OCI-LY7 (cell line): ENCODE measurements around the gene LRRN3. TPM values are rescaled to one million over a fixed set of nuclear protein-coding genes. Genes with fewer than 3 reads are reported as not detected.

ENCODE experiments used
- BruUV-seq: library from RNA; stranded (reverse); fragments of 400-500 nt; replicated peaks from 2 replicates; lab custom pipeline; 2021; lab: Mats Ljungman, UMichigan
- CTCF ChIA-PET: fragments of 300-600 bp; sonication (Branson Sonifier 250); formaldehyde crosslinking; loops from one replicate; lab custom pipeline; 2022; ENCODE audit warnings: antibody characterized with exemption; ENCODE audit not compliant: unreplicated experiment; lab: Charles Lee
- POLR2A ChIA-PET: fragments of 300-600 bp; sonication (Branson Sonifier 250); formaldehyde crosslinking; loops from one replicate; lab custom pipeline; 2022; ENCODE audit warnings: antibody characterized with exemption; lab: Charles Lee
- DNase-seq: peaks from one replicate; pipeline ENCODE4 v3.0.0-alpha.2; 2015; ENCODE audit warnings: low spot score
- H2AFZ ChIP-seq: fragments of 200-600 bp; sonication (generic), shearing (Covaris generic); 2 replicates; pipeline ENCODE4 v1.6.1; 2014; ENCODE audit warnings: mild to moderate bottlenecking, antibody characterized with exemption, low read length, moderate library complexity
- H3K27ac ChIP-seq: fragments of 200-600 bp; sonication (generic); 2 replicates; pipeline ENCODE4 v1.5.1; 2014; ENCODE audit warnings: mixed run types, low read depth, mild to moderate bottlenecking, moderate library complexity, low read length, inconsistent platforms; ENCODE audit not compliant: poor library complexity, severe bottlenecking
- H3K36me3 ChIP-seq: fragments of 200-600 bp; sonication (generic); 2 replicates; pipeline ENCODE4 v1.6.1; 2014; ENCODE audit warnings: mild to moderate bottlenecking, antibody characterized with exemption, low read length, moderate library complexity, mixed read lengths; ENCODE audit not compliant: insufficient read depth
- H3K4me1 ChIP-seq: fragments of 200-600 bp; sonication (generic); 2 replicates; pipeline ENCODE4 v1.5.1; 2014; ENCODE audit warnings: mild to moderate bottlenecking, low read length; ENCODE audit not compliant: insufficient read depth, poor library complexity, severe bottlenecking
- H3K4me2 ChIP-seq: fragments of 200-600 bp; sonication (generic); 2 replicates; pipeline ENCODE4 v1.6.1; 2014; ENCODE audit warnings: mild to moderate bottlenecking, low read length
- H3K4me3 ChIP-seq: fragments of 200-600 bp; sonication (generic); 2 replicates; pipeline ENCODE4 v1.5.1; 2014; ENCODE audit warnings: mild to moderate bottlenecking, low read depth, low read length; ENCODE audit not compliant: poor library complexity, severe bottlenecking
- H3K79me2 ChIP-seq: fragments of 200-600 bp; sonication (generic); 2 replicates; pipeline ENCODE4 v1.6.1; 2016; ENCODE audit warnings: low read depth, mild to moderate bottlenecking, low read length, moderate library complexity, mixed read lengths; ENCODE audit not compliant: insufficient read depth
- H3K9me2 ChIP-seq: fragments of 200-600 bp; sonication (generic); 2 replicates; pipeline ENCODE4 v1.6.1; 2016; ENCODE audit warnings: mild to moderate bottlenecking, low read length, mixed read lengths; ENCODE audit not compliant: insufficient read depth
- H3K9me3 ChIP-seq: fragments of 200-600 bp; sonication (generic); 2 replicates; pipeline ENCODE4 v1.6.1; 2014; ENCODE audit warnings: mild to moderate bottlenecking, mixed run types, low read length, mixed read lengths
- H4K20me1 ChIP-seq: fragments of 200-600 bp; sonication (generic); 2 replicates; pipeline ENCODE4 v1.6.1; 2014; ENCODE audit warnings: mild to moderate bottlenecking, antibody characterized with exemption, low read length, moderate library complexity, mixed read lengths; ENCODE audit not compliant: insufficient read depth
- EZH2phosphoT487 ChIP-seq: fragments of 200-600 bp; sonication (generic); IDR thresholded peaks from 2 replicates; pipeline ENCODE4 v1.6.1; 2018; ENCODE audit warnings: low read depth, borderline replicate concordance, mild to moderate bottlenecking, mixed run types, antibody characterized with exemption, low read length, moderate library complexity, mixed read lengths
- intact Hi-C: fragments of 100-400 bp; cut with micrococcal nuclease; formaldehyde crosslinking; loops from one replicate; pipeline ENCODE4 v1.10.0; 2022; ENCODE audit not compliant: unreplicated experiment
- total RNA-seq, 2 experiments: library from RNA; depleted of rRNA in 1 of 2; stranded (reverse); fragments of >200 nt in 1 of 2; shearing (Covaris generic) in 1 of 2; gene quantifications; 2 replicates each; pipeline ENCODE4 v1.2.3, GENCODE V29; 2014 to 2022
- TF ChIP-seq, protein P1 (sequence below): fragments of 200-600 bp; sonication (generic); conservative IDR thresholded peaks from 2 replicates; pipeline ENCODE4 v1.5.1; 2014; ENCODE audit warnings: mild to moderate bottlenecking, antibody characterized with exemption, low read length, moderate library complexity, mixed read lengths

Gene LRRN3
- total RNA-seq, 2 experiments from 2014 or later = not detected

GRCh38 chr7:111074748-111075146, 16.2 kb upstream of the LRRN3 start:
- CTCF ChIA-PET = no interaction called here
- H3K27ac ChIP-seq = no peak overlapping the region
- H2AFZ ChIP-seq = no peak overlapping the region
- H3K4me3 ChIP-seq = no peak overlapping the region
- H3K4me2 ChIP-seq = no peak overlapping the region
- H3K9me3 ChIP-seq = no peaks in the 10 kb centered on the region
- H3K4me1 ChIP-seq = no peaks in the 10 kb centered on the region
- no peaks in the 10 kb centered on the region for H3K9me2 ChIP-seq
- BruUV-seq = no TSS peak
- no peaks in the 10 kb centered on the region for H4K20me1 ChIP-seq
- DNase-seq = no peak
- POLR2A ChIA-PET = interaction anchor here (0.6 kb wide), 1 partner anchor 128 kb away, joined by 4 read pairs; no protein-coding TSS in a partner anchor
- intact Hi-C loops = no loop called here
- no peaks in the 10 kb centered on the region for H3K79me2 ChIP-seq
- no peaks in the 10 kb centered on the region for H3K36me3 ChIP-seq
- TF ChIP-seq, protein P1, sequence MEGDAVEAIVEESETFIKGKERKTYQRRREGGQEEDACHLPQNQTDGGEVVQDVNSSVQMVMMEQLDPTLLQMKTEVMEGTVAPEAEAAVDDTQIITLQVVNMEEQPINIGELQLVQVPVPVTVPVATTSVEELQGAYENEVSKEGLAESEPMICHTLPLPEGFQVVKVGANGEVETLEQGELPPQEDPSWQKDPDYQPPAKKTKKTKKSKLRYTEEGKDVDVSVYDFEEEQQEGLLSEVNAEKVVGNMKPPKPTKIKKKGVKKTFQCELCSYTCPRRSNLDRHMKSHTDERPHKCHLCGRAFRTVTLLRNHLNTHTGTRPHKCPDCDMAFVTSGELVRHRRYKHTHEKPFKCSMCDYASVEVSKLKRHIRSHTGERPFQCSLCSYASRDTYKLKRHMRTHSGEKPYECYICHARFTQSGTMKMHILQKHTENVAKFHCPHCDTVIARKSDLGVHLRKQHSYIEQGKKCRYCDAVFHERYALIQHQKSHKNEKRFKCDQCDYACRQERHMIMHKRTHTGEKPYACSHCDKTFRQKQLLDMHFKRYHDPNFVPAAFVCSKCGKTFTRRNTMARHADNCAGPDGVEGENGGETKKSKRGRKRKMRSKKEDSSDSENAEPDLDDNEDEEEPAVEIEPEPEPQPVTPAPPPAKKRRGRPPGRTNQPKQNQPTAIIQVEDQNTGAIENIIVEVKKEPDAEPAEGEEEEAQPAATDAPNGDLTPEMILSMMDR = no peak
- no peak for TF ChIP-seq EZH2phosphoT487

- no peak for TF ChIP-seq EZH2phosphoT487
- TF ChIP-seq, protein P1 = no peak
- Histone ChIP-seq H3K36me3 (no peaks in the 10 kb centered on the region), H3K9me2 (no peaks in the 10 kb centered on the region), H2AFZ (no peak overlapping the region), H3K27ac (no peak overlapping the region), H3K4me3 (no peak overlapping the region), H3K79me2 (no peaks in the 10 kb centered on the region), H3K9me3 (no peaks in the 10 kb centered on the region), H3K4me2 (no peak overlapping the region), H4K20me1 (no peaks in the 10 kb centered on the region), H3K4me1 (no peaks in the 10 kb centered on the region)
- CTCF ChIA-PET = no interaction called here
- BruUV-seq = no TSS peak
- POLR2A ChIA-PET = interaction anchor here (0.7 kb wide), 1 partner anchor 897 kb away, joined by 3 read pairs; no protein-coding TSS in a partner anchor
- intact Hi-C loops = no loop called here
- no peak for DNase-seq
These were observed 15.4 kb upstream of the LRRN3 start for GRCh38 chr7:111075498-111075897.

GRCh38 chr7:111076205-111076604, 14.7 kb upstream of the LRRN3 start:
- H3K9me3 ChIP-seq = no peaks in the 10 kb centered on the region
- no peaks in the 10 kb centered on the region for H3K79me2 ChIP-seq
- H4K20me1 ChIP-seq = no peaks in the 10 kb centered on the region
- CTCF ChIA-PET = no interaction called here
- no peak overlapping the region for H3K27ac ChIP-seq
- BruUV-seq = no TSS peak
- no peak overlapping the region for H3K4me3 ChIP-seq
- no peaks in the 10 kb centered on the region for H3K36me3 ChIP-seq
- DNase-seq = no peak
- TF ChIP-seq, protein P1 = no peak
- TF ChIP-seq EZH2phosphoT487 = no peak
- no peaks in the 10 kb centered on the region for H3K4me1 ChIP-seq
- POLR2A ChIA-PET = no interaction called here
- intact Hi-C loops = no loop called here
- no peak overlapping the region for H2AFZ ChIP-seq
- H3K4me2 ChIP-seq = no peak overlapping the region
- H3K9me2 ChIP-seq = no peaks in the 10 kb centered on the region
